Natural killer cell (primary cell): ENCODE measurements around the gene PLXNA2. TPM values are rescaled to one million over a fixed set of nuclear protein-coding genes. Genes with fewer than 3 reads are reported as not detected.

ENCODE experiments used
- ATAC-seq, 3 donors: fragments of 150-1000 bp in 2 of 3; fragments of 200-7000 bp in 1 of 3; cut with Tn5 transposase; 1 replicate in 1 of 3; 2 replicates in 2 of 3; pipeline ENCODE4 v1.10.0; 2021; ENCODE audit warnings: mild to moderate bottlenecking in 2 of 3, moderate library complexity in 2 of 3
- DNase-seq, 2 donors: peaks; one replicate each; pipeline versions ENCODE4 v3.0.0 to v3.0.0-alpha.2; 2013 to 2021; ENCODE audit warnings: mixed read lengths in 1 of 2
- H3K27ac ChIP-seq: one replicate; pipeline ENCODE4 v1.5.1; 2013; ENCODE audit warnings: mild to moderate bottlenecking, low read length
- H3K27me3 ChIP-seq: one replicate; pipeline ENCODE4 v1.6.1; 2013; ENCODE audit warnings: low read length; ENCODE audit not compliant: control insufficient read depth, insufficient read depth
- H3K36me3 ChIP-seq: one replicate; pipeline ENCODE4 v1.6.1; 2013; ENCODE audit warnings: low read length; ENCODE audit not compliant: control insufficient read depth, insufficient read depth
- H3K4me1 ChIP-seq: one replicate; pipeline ENCODE4 v1.6.1; 2013; ENCODE audit warnings: low read length; ENCODE audit not compliant: control insufficient read depth, insufficient read depth
- H3K4me3 ChIP-seq: one replicate; pipeline ENCODE4 v1.5.1; 2013; ENCODE audit warnings: low read length
- H3K9me3 ChIP-seq: one replicate; pipeline ENCODE4 v1.6.1; 2013; ENCODE audit warnings: low read length; ENCODE audit not compliant: control insufficient read depth, insufficient read depth
- H3K27ac Mint-ChIP-seq, 2 donors: one replicate each; pipeline ENCODE4 v1.8.0; 2022; ENCODE audit warnings: mild to moderate bottlenecking in 2 of 2, mixed read lengths in 2 of 2, moderate library complexity in 1 of 2
- H3K27me3 Mint-ChIP-seq, 2 donors: one replicate each; pipeline ENCODE4 v1.8.0; 2022; ENCODE audit warnings: low read depth in 2 of 2, mixed read lengths in 2 of 2
- H3K36me3 Mint-ChIP-seq: one replicate; pipeline ENCODE4 v1.8.0; 2022; ENCODE audit warnings: mixed read lengths
- H3K4me1 Mint-ChIP-seq, 2 donors: one replicate each; pipeline ENCODE4 v1.8.0; 2022; ENCODE audit warnings: mixed read lengths in 2 of 2
- H3K4me3 Mint-ChIP-seq: one replicate; pipeline ENCODE4 v1.8.0; 2022; ENCODE audit warnings: mild to moderate bottlenecking, moderate library complexity, mixed read lengths
- H3K9me3 Mint-ChIP-seq, 2 donors: one replicate each; pipeline ENCODE4 v1.8.0; 2022; ENCODE audit warnings: mixed read lengths in 2 of 2
- CTCF ChIP-seq: fragments of 200-600 bp; IDR thresholded peaks from one replicate; pipeline ENCODE4 v1.8.0; 2022; ENCODE audit warnings: antibody characterized with exemption
- WGBS: methylation state at CpG from one replicate; pipeline ENCODE4 v1.1.7; 2013; ENCODE audit warnings: missing lambda C conversion rate; ENCODE audit not compliant: insufficient coverage; 5-methylcytosine and 5-hydroxymethylcytosine counted together
- intact Hi-C: fragments of 100-400 bp; cut with micrococcal nuclease; formaldehyde crosslinking; loops from one replicate; pipeline ENCODE4 v1.14.2; 2022
- total RNA-seq, 4 donors: library from RNA; stranded (reverse); fragments of 120-200 nt in 1 of 4; gene quantifications; one replicate each; pipeline versions ENCODE4 v1.2.3 to v1.2.4, GENCODE V29; 2013 to 2022

The PLXNA2 gene
- total RNA-seq, 3 donors from 2014 or later (not counting 1 experiment from before 2014, with no cell fraction given) = 2.8 to 8.4 (median 2.8) TPM

GRCh38 chr1:208276757-208277435, 32.7 kb upstream of the PLXNA2 start:
- intact Hi-C loops = no loop called here
- no peak for TF ChIP-seq CTCF
- DNase-seq (no peak), ATAC-seq (no peak)
- no peaks in the 10 kb centered on the region for H3K36me3 Mint-ChIP-seq
- 75% methylated on average over 3 of the region's 3 CpGs for WGBS
- H3K9me3 ChIP-seq = no peaks in the 10 kb centered on the region
- H3K4me3 Mint-ChIP-seq = no peak overlapping the region
- no peaks in the 10 kb centered on the region for H3K36me3 ChIP-seq
- peaks cover 23 to 69% of the 10 kb centered on the region in 2 donors for H3K27me3 Mint-ChIP-seq
- no peak overlapping the region for H3K27ac Mint-ChIP-seq
- H3K9me3 Mint-ChIP-seq = no peaks in the 10 kb centered on the region
- H3K4me1 Mint-ChIP-seq = no peaks in the 10 kb centered on the region
- no peaks in the 10 kb centered on the region for H3K4me1 ChIP-seq
- H3K27me3 ChIP-seq = no peaks in the 10 kb centered on the region
- H3K4me3 ChIP-seq = no peak overlapping the region
- no peak overlapping the region for H3K27ac ChIP-seq

- Mint-ChIP-seq H3K27me3 (peaks cover 21 to 67% of the 10 kb centered on the region in 2 donors), H3K4me1 (no peaks in the 10 kb centered on the region), H3K9me3 (no peaks in the 10 kb centered on the region), H3K27ac (no peak overlapping the region), H3K4me3 (no peak overlapping the region), H3K36me3 (no peaks in the 10 kb centered on the region)
- ATAC-seq = no peak
- H3K36me3 ChIP-seq = no peaks in the 10 kb centered on the region
- no peaks in the 10 kb centered on the region for H3K27me3 ChIP-seq
- no peaks in the 10 kb centered on the region for H3K9me3 ChIP-seq
- no peak overlapping the region for H3K4me3 ChIP-seq
- intact Hi-C loops = no loop called here
- H3K27ac ChIP-seq = no peak overlapping the region
- no peaks in the 10 kb centered on the region for H3K4me1 ChIP-seq
- WGBS = 81% methylated on average over 2 of the region's 2 CpGs
- no peak for TF ChIP-seq CTCF
- DNase-seq = no peak
Measured at GRCh38 chr1:208275083-208275482, 30.9 kb upstream of the PLXNA2 start.

- WGBS = 86% methylated on average over 6 of the region's 6 CpGs
- H3K9me3 ChIP-seq = no peaks in the 10 kb centered on the region
- H3K36me3 ChIP-seq = no peaks in the 10 kb centered on the region
- Mint-ChIP-seq H3K4me1 (no peaks in the 10 kb centered on the region), H3K9me3 (no peaks in the 10 kb centered on the region), H3K36me3 (no peaks in the 10 kb centered on the region), H3K27me3 (peaks cover 28 to 66% of the 10 kb centered on the region in 2 donors), H3K27ac (no peak overlapping the region), H3K4me3 (no peak overlapping the region)
- no peak overlapping the region for H3K4me3 ChIP-seq
- intact Hi-C loops = no loop called here
- no peak for TF ChIP-seq CTCF
- no peak for ATAC-seq
- H3K27ac ChIP-seq = no peak overlapping the region
- no peaks in the 10 kb centered on the region for H3K27me3 ChIP-seq
- DNase-seq = no peak
- H3K4me1 ChIP-seq = no peaks in the 10 kb centered on the region
Measured at GRCh38 chr1:208273386-208274017, 29.3 kb upstream of the PLXNA2 start.
